ENCODE data around the gene FAXC. TPM values are rescaled to one million over a fixed set of nuclear protein-coding genes. Genes with fewer than 3 reads are reported as not detected.
"Not testable (repeated sequence)": the region's sequence is repeated elsewhere in the genome, so short reads cannot be mapped to it uniquely, and the experiment has no call there.

FAXC gene
- total and polyA plus RNA-seq, 9 donors: 0.78 to 8.1 (median 2.5) TPM

DNA sequence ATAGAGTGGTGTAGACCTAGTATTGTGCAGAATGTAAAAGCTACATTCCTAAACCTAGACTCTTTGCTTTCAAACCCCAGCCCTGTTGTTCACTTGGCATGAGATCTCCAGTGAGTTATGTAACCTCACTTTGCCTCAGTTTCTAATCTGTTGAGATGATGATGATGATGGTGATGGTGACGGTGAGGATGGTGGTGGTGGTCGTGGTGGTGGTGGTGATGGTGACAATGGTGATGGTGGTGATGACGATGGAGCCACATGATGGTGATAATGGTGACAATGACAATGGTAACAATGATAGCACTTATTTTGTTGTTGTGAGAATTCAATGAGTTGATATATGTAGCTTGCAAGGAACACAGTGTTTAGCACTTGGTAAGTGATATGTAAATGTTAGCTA lies 80.3 kb downstream of the FAXC start:
- Histone ChIP-seq H3K4me1 (ENCODE audit: insufficient read depth) (no peaks in the 10 kb centered on the region), H3K27ac (no peak overlapping the region), H3K27me3 (no peaks in the 10 kb centered on the region), H3K4me3 (no peak overlapping the region), H3K36me3 (no peaks in the 10 kb centered on the region), H3K9me3 (no peaks in the 10 kb centered on the region)
- WGBS, 3 donors: 82 to 97% (median 91%) methylated on average over 3 of the region's 3 CpGs
- DNase-seq: no peak
- intact Hi-C loops (cut with DNase I): no loop called here
- TF ChIP-seq EP300 (IDR thresholded peaks at IDR 0.05): no peak

GRCh38 chr6:99266996-99267395 lies 82.5 kb downstream of the FAXC start:
- H3K36me3 ChIP-seq; H3K4me3 ChIP-seq; H3K27me3 ChIP-seq; H3K9me3 ChIP-seq; H3K27ac ChIP-seq; DNase-seq; intact Hi-C loops (cut with DNase I); H3K4me1 ChIP-seq (ENCODE audit: insufficient read depth): not testable (repeated sequence)
- WGBS, 3 donors: 87 to 91% (median 90%) methylated on average over 5 of the region's 5 CpGs

DNA sequence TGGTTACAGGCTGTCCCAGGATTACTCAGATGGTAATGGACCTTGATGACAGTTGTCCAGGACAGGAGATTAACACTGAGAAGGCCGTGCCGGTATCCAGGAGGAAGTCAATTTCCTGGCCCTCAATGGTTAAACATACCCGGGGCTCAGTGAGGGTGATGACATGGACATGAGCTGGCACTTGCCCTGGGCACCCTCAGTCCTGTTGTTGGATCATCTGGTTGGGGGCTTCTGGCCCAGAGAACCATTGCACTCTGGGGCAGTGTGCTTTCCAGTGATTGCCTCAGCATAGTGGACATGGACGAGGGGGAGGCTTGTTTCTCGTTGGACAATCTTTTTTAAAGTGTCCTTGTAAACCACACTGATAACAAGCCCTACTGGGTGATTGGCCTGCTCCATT lies 84.0 kb downstream of the FAXC start:
- DNase-seq; H3K36me3 ChIP-seq; H3K27ac ChIP-seq; H3K4me3 ChIP-seq; H3K9me3 ChIP-seq; intact Hi-C loops (cut with DNase I); H3K4me1 ChIP-seq (ENCODE audit: insufficient read depth); H3K27me3 ChIP-seq: not testable (repeated sequence)
- WGBS, 3 donors: 70 to 80% (median 74%) methylated on average over 5 of the region's 5 CpGs

GRCh38 chr6:99254616-99255550 lies 94.6 kb downstream of the FAXC start:
- no peak for DNase-seq
- intact Hi-C loops (cut with DNase I): no loop called here
- no peaks in the 10 kb centered on the region for H3K4me1 ChIP-seq (ENCODE audit: insufficient read depth)
- H3K9me3 ChIP-seq: no peaks in the 10 kb centered on the region
- H3K36me3 ChIP-seq: no peaks in the 10 kb centered on the region
- H3K4me3 ChIP-seq: no peak overlapping the region
- H3K27me3 ChIP-seq: no peaks in the 10 kb centered on the region
- H3K27ac ChIP-seq: no peak overlapping the region
- 71 to 75% (median 73%) methylated on average over 20 of the region's 20 CpGs for WGBS, 3 donors
- TF ChIP-seq, protein P1, sequence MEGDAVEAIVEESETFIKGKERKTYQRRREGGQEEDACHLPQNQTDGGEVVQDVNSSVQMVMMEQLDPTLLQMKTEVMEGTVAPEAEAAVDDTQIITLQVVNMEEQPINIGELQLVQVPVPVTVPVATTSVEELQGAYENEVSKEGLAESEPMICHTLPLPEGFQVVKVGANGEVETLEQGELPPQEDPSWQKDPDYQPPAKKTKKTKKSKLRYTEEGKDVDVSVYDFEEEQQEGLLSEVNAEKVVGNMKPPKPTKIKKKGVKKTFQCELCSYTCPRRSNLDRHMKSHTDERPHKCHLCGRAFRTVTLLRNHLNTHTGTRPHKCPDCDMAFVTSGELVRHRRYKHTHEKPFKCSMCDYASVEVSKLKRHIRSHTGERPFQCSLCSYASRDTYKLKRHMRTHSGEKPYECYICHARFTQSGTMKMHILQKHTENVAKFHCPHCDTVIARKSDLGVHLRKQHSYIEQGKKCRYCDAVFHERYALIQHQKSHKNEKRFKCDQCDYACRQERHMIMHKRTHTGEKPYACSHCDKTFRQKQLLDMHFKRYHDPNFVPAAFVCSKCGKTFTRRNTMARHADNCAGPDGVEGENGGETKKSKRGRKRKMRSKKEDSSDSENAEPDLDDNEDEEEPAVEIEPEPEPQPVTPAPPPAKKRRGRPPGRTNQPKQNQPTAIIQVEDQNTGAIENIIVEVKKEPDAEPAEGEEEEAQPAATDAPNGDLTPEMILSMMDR (IDR thresholded peaks at IDR 0.05): no peak
- TF ChIP-seq POLR2A (IDR thresholded peaks at IDR 0.05) (no peak), EP300 (IDR thresholded peaks at IDR 0.05) (no peak)

- Histone ChIP-seq H3K4me1 (ENCODE audit: insufficient read depth) (no peaks in the 10 kb centered on the region), H3K9me3 (no peaks in the 10 kb centered on the region), H3K27me3 (no peaks in the 10 kb centered on the region), H3K36me3 (no peaks in the 10 kb centered on the region), H3K27ac (no peak overlapping the region), H3K4me3 (no peak overlapping the region)
- intact Hi-C loops (cut with DNase I): no loop called here
- 78 to 88% (median 81%) methylated on average over 2 of the region's 2 CpGs for WGBS, 3 donors
- no peak for DNase-seq
- TF ChIP-seq, protein P1 (IDR thresholded peaks at IDR 0.05): no peak
- TF ChIP-seq POLR2A (IDR thresholded peaks at IDR 0.05) (no peak), EP300 (IDR thresholded peaks at IDR 0.05) (no peak)
These were observed 96.2 kb downstream of the FAXC start for GRCh38 chr6:99253271-99253670.

- H3K27ac ChIP-seq: no peak overlapping the region
- intact Hi-C loops (cut with DNase I): no loop called here
- no peaks in the 10 kb centered on the region for H3K27me3 ChIP-seq
- H3K4me3 ChIP-seq: no peak overlapping the region
- H3K9me3 ChIP-seq: no peaks in the 10 kb centered on the region
- H3K36me3 ChIP-seq: no peaks in the 10 kb centered on the region
- TF ChIP-seq POLR2A (IDR thresholded peaks at IDR 0.05): no peak
- TF ChIP-seq EP300 (IDR thresholded peaks at IDR 0.05): no peak
- TF ChIP-seq, protein P1 (IDR thresholded peaks at IDR 0.05): no peak
- H3K4me1 ChIP-seq (ENCODE audit: insufficient read depth): no peaks in the 10 kb centered on the region
- no peak for DNase-seq
- 86 to 93% (median 90%) methylated on average over 9 of the region's 9 CpGs for WGBS, 3 donors
These were observed 97.1 kb downstream of the FAXC start for GRCh38 chr6:99252421-99252820.

Measured in ovary (tissue), 9 donors.